IPS DF 19.7 (cell line): Measurements from ENCODE around the gene SKAP1.
"Not testable (repeated sequence)": the region's sequence is repeated elsewhere in the genome, so short reads cannot be mapped to it uniquely, and the experiment has no call there.

Experiments used
- DNase-seq: peaks from one replicate; pipeline ENCODE4 v3.0.0-alpha.2; 2013; ENCODE audit warnings: low read depth, low spot score

Gene SKAP1

DNA sequence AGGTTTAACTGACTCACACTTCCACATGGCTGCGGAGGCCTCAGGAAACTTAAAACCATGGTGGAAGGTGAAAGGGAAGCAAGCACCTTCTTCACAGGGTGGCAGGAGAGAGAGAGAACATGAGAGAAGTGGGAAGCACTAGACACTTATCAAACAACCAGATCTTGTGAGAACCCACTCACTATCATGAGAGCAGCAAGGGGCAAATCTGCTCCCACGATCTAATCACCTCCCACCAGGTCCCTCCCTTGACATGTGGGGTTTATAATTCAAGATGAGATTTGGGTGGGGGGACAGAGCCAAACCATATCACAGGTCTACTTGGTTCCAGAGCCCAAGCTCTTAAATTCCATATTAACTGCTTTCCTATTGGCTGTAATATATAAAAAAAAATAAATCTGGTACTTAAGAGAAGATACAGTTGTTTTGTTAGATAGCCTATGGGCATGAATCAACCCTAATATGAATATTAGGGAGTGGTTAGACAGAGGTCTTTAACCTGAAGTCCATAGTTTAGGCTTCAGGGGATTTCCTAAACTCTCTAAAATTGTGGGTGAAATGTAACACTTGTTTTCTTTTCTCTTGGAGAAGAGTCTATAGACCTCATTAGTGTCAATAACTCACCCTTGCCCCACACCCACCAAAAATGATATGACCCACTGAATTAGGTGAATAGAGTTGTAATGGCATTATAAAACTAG lies 56.7 kb downstream of the SKAP1 start:
- no peak for DNase-seq

- DNase-seq: not testable (repeated sequence)
Measured at GRCh38 chr17:48368967-48369366, 61.0 kb downstream of the SKAP1 start.

- DNase-seq: no peak
Measured at GRCh38 chr17:48368352-48368908, 61.6 kb downstream of the SKAP1 start.

DNA sequence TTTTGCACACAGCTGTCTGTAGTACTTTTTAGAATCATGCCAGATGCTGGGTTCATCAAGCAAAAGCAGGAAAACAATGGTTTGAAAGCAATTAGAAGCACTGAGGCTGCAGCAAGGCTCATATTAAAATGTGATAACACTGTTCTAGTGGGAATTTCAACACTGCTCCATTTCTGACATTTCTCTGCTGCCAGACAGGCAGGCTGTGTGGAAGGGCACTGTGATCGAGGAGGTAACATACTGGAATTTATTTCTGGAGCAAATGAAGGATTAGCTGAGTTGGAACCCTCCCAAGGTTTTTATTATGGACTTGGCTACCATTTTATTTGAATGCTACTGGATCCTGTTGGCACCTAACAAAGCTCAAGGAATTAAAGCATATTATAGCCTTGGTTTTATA lies 66.9 kb downstream of the SKAP1 start:
- no peak for DNase-seq

- DNase-seq: not testable (repeated sequence)
Measured at GRCh38 chr17:48360861-48361633, 69.0 kb downstream of the SKAP1 start.

GRCh38 chr17:48357779-48358602 lies 72.0 kb downstream of the SKAP1 start:
- DNase-seq: no peak

DNA sequence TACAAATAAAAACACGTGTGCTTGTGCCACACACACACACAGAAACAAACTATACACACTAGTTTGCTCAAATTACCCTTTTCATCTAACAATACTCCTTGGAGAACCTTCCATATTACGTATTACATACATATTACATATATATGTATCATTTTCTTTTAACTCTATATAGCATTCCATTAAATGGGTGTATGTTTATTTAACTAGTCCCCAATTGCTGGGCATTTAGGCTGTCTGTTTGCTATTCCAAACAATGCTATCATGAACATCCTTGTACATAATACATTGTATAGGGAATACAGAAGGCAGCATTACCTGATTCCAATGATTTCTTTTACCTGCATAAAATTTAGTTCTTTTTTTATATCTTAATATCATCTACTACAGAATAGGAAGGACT lies 73.1 kb downstream of the SKAP1 start:
- no peak for DNase-seq

- DNase-seq: no peak
Measured at GRCh38 chr17:48352630-48353029, 77.4 kb downstream of the SKAP1 start.

DNA sequence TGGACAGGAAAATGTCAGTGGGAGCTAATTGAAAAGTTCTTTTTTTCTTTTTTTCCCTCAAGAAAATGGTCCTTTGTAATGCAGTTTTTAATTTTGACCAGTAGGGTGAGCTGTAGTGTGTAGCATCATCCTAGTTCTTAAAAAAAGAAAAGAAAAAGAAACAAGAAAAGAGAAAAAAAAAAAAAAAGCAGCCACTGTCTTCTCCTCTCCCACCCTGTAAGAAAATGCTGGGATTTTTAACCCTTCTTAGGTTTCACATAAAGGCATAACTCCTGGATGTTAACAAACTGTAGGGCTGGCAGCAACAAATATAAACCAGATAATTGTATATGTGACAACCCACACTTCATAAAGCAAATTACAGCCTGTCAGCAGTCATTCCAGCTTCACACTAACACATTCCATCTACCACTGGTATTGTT lies 78.1 kb downstream of the SKAP1 start:
- no peak for DNase-seq

DNA sequence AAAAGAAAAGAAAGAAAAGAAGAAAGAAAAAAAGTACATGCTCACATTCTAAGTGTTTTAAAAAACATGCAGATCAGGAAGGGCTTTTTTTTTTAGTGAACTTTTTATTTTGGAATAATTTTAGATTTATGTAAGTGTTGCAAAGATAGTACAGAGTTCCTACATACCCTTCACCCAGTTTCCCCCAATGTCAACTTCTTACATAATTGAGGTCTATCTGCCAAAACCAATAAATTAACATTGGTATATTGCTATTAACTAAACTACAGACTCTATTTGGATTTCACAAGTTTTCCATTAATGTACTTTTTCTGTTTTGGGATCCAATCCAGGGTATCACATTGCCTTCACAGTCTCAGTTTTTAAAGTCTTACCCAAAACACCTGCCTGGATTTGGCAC lies 81.7 kb downstream of the SKAP1 start:
- DNase-seq: no peak

DNA sequence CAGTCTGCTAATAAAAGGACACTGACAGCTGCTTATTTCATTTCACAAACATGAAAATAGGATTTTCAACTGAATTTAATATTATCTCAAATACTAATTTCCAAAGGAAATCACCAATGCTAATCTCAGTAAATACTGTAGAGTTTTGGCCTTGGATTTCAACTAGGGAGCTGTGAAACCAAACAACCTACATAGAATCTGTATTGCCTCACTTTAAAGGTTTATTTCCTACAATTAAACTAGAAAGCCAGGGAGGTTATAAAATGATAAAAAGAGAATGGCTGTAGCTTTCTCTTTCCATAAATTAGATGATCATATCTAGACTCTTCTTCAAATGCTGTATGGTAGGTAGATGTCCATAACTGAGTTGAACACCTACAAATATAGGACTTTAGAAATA lies 82.8 kb downstream of the SKAP1 start:
- DNase-seq: no peak

- DNase-seq: no peak
Measured at GRCh38 chr17:48344251-48344650, 85.8 kb downstream of the SKAP1 start.

DNA sequence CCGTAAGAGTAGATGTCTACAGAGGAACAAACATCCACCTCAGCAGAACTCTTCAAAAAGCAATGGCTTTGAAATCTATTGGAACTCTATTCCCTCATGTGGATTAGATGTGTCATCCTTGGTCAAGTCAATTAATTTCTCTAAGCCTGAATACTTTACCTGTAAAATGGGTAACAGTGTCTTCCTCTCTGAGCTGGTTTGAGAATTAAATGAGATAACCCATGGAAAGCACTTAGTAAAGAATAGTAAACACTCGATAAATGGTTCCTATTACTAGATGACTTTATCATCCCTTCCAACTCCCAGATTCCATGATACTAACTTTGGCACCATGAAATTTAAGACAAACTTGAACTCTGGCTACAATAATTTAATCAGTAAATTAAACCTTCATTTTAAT lies 89.1 kb downstream of the SKAP1 start:
- DNase-seq: no peak

- DNase-seq: no peak
Measured at GRCh38 chr17:48338720-48339119, 91.3 kb downstream of the SKAP1 start.

GRCh38 chr17:48337903-48338302 lies 92.1 kb downstream of the SKAP1 start:
- DNase-seq: not testable (repeated sequence)

- DNase-seq: no peak
Measured at GRCh38 chr17:48336986-48337385, 93.0 kb downstream of the SKAP1 start.

DNA sequence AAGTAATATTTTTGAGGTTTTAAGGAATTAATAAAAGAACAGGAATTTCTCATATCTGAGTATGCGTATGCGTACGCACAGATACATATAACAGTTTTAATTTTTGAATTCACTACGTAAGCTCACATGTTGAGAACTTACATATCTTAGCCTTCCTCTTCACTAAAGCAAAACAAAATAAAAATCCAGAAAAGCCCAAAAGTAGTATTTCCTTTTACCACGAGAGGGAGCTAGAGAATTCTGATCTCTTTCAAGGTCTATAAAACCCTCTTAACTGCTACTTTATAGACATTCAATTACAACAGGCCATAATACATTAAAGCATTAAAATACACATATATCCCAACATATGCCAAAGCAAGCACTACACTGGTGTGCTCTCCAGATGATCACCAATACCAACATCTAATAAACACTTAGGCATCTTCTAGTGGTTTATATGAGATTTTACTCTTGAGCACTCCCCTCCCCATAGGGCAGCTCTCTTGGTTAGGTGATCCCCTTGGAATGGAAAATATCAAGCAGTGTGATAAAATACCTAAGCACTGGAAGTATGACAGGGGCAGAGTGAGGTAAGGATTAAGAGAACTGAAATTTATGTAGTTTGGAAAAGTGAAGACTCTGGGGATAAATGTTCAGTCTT lies 94.0 kb downstream of the SKAP1 start:
- DNase-seq: no peak

DNA sequence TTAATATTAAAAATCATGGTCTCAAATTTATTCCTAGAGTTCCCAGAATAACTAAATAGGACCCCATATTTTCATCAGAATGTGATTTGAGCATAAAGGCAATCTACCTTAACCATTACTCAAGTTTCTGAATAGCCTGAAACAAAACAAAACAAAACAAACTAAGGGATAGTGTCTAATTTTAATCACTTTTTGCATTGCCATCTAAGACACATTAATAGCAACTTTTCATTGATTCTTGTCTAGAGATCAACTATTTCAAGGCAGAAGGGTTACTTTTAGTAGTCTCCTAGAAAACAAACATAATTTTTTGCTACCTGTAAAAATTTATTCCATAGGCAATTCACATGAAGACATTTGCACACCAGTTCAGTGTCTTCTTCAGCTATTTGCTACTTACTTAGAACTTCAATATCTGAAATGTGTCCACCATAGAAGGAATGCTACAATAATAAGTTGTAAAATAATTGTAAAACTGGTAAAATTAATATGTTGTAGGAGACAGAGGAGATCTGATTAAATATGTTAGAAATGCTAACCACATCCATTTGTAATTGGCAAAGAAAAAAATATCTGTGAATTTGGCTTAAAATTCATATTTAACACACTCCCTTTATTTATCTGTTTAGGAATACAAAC lies 94.7 kb downstream of the SKAP1 start:
- no peak for DNase-seq

DNA sequence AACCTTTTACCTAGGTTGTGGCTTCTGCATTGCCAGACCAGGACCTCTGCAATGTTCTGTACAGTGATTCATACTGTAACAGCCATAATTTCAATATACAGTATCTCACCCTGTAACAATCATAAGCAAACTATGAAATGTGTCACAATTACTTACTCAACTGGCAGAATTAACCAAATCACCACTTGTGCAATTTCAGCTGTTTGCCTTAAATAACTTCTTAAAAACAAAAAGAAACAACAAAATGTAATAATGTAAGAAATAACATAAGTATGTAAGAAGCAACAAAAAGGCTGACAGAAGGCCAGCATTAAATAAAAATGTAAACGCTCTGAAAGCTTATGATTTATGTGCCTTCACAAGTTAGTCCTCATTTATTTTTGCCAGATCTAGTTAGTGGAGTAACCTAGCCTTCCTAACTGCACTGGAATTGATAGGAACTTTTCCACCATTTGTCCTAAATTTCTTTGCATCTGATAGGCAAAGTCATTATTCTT lies 96.9 kb downstream of the SKAP1 start:
- no peak for DNase-seq

- DNase-seq: no peak
Measured at GRCh38 chr17:48330887-48331286, 99.1 kb downstream of the SKAP1 start.

GRCh38 chr17:48330421-48330820 lies 99.6 kb downstream of the SKAP1 start:
- no peak for DNase-seq
